Ramos (cell line): ENCODE results near the gene HOTAIR.

Source experiments
- in situ Hi-C: fragments of 300-500 bp; cut with MboI; formaldehyde crosslinking; loops from one replicate; pipeline ENCODE4 v1.14.3; 2022; ENCODE audit warnings: low sequenced_read_pairs; ENCODE audit not compliant: unreplicated experiment

The HOTAIR gene

GRCh38 chr12:53989227-53990113 lies 14.7 kb upstream of the HOTAIR start:
- in situ Hi-C loops, result loop anchor here (10.0 to 25.0 kb wide), 3 partner anchors 215 to 373 kb away; partner anchors contain the start of gene GPR84

GRCh38 chr12:53988541-53989226 lies 13.9 kb upstream of the HOTAIR start:
- in situ Hi-C loops, result loop anchor here (10.0 to 25.0 kb wide), 2 partner anchors 284 to 374 kb away; partner anchors contain the start of gene GPR84

- in situ Hi-C loops, result loop anchor here (10.0 to 25.0 kb wide), 2 partner anchors 283 to 374 kb away; partner anchors contain the start of gene GPR84
Measured at GRCh38 chr12:53987787-53988230, 13.1 kb upstream of the HOTAIR start.

GRCh38 chr12:53986686-53987483 lies 12.1 kb upstream of the HOTAIR start:
- in situ Hi-C loops, result loop anchor here (10.0 to 25.0 kb wide), 2 partner anchors 282 to 375 kb away; partner anchors contain the start of gene GPR84

- in situ Hi-C loops, result loop anchor here (10.0 to 25.0 kb wide), 2 partner anchors 281 to 376 kb away; partner anchors contain the start of gene GPR84
Measured at GRCh38 chr12:53985994-53986685, 11.4 kb upstream of the HOTAIR start.

GRCh38 chr12:53985692-53985993 lies 10.9 kb upstream of the HOTAIR start:
- in situ Hi-C loops, result loop anchor here (10.0 to 25.0 kb wide), 2 partner anchors 281 to 377 kb away; partner anchors contain the start of gene GPR84

- in situ Hi-C loops, result loop anchor here (10.0 to 25.0 kb wide), 2 partner anchors 280 to 377 kb away; partner anchors contain the start of gene GPR84
Measured at GRCh38 chr12:53984901-53985691, 10.3 kb upstream of the HOTAIR start, which contains the start of gene HOXC10. TSS of gene HOXC10 (plus strand) at chr12:53985146. CDS start at chr12:53985260, 114 bp downstream.

GRCh38 chr12:53983950-53984572 lies 9.3 kb upstream of the HOTAIR start:
- in situ Hi-C loops, result loop anchor here (10.0 to 25.0 kb wide), 2 partner anchors 279 to 378 kb away; partner anchors contain the start of gene GPR84

GRCh38 chr12:53983568-53983949 lies 8.8 kb upstream of the HOTAIR start:
- in situ Hi-C loops, result loop anchor here (10.0 to 25.0 kb wide), 2 partner anchors 279 to 379 kb away; partner anchors contain the start of gene GPR84

- in situ Hi-C loops, result loop anchor here (10.0 to 25.0 kb wide), 2 partner anchors 278 to 379 kb away; partner anchors contain the start of gene GPR84
Measured at GRCh38 chr12:53982648-53983567, 8.2 kb upstream of the HOTAIR start.

- in situ Hi-C loops, result loop anchor here (10.0 to 25.0 kb wide), 2 partner anchors 277 to 380 kb away; partner anchors contain the start of gene GPR84
Measured at GRCh38 chr12:53981634-53982565, 7.1 kb upstream of the HOTAIR start.

GRCh38 chr12:53980802-53981496 lies 6.2 kb upstream of the HOTAIR start:
- in situ Hi-C loops, result loop anchor here (10.0 to 25.0 kb wide), 2 partner anchors 276 to 381 kb away; partner anchors contain the start of gene GPR84

- in situ Hi-C loops, result loop anchor here (10.0 to 25.0 kb wide), 2 partner anchors 275 to 382 kb away; partner anchors contain the start of gene GPR84
Measured at GRCh38 chr12:53980104-53980801, 5.5 kb upstream of the HOTAIR start.
